Hepatocyte (in vitro differentiated cells): ENCODE measurements around the gene NFIX. TPM values are rescaled to one million over a fixed set of nuclear protein-coding genes. Genes with fewer than 3 reads are reported as not detected.

ENCODE experiments used
- DNase-seq: peaks from one replicate; pipeline ENCODE4 v3.0.0-alpha.2; 2016; ENCODE audit warnings: low spot score
- H2AFZ ChIP-seq: fragments of 200-600 bp; sonication (generic); 2 replicates; pipeline ENCODE4 v1.6.0; 2016; ENCODE audit warnings: antibody characterized with exemption, mild to moderate bottlenecking
- H3K27ac ChIP-seq: fragments of 200-600 bp; sonication (generic); 2 replicates; pipeline ENCODE4 v1.5.1; 2016; ENCODE audit warnings: mild to moderate bottlenecking
- H3K27me3 ChIP-seq: fragments of 200-600 bp; sonication (generic); 2 replicates; pipeline ENCODE4 v1.6.1; 2016
- H3K36me3 ChIP-seq: fragments of 200-600 bp; sonication (generic); replicated peaks from 2 replicates; pipeline ENCODE4 v1.5.1; 2016; ENCODE audit warnings: low read depth; ENCODE audit not compliant: insufficient read depth
- H3K4me1 ChIP-seq: fragments of 200-600 bp; sonication (generic); 2 replicates; pipeline ENCODE4 v1.5.1; 2016; ENCODE audit warnings: mild to moderate bottlenecking, moderate library complexity; ENCODE audit not compliant: insufficient read depth
- H3K4me2 ChIP-seq: fragments of 200-600 bp; sonication (generic); 2 replicates; pipeline ENCODE4 v1.6.0; 2016
- H3K4me3 ChIP-seq: fragments of 200-600 bp; sonication (generic); 2 replicates; pipeline ENCODE4 v1.5.1; 2016; ENCODE audit warnings: mild to moderate bottlenecking
- H3K79me2 ChIP-seq: fragments of 200-600 bp; sonication (generic); 2 replicates; pipeline ENCODE4 v1.6.0; 2017; ENCODE audit warnings: mild to moderate bottlenecking
- H3K9me2 ChIP-seq: fragments of 200-600 bp; sonication (generic); replicated peaks from 2 replicates; pipeline ENCODE4 v1.6.0; 2017; ENCODE audit warnings: mild to moderate bottlenecking; ENCODE audit not compliant: insufficient read depth
- H3K9me3 ChIP-seq: fragments of 200-600 bp; sonication (generic); 2 replicates; pipeline ENCODE4 v1.5.1; 2016; ENCODE audit warnings: low read depth, mild to moderate bottlenecking
- H4K20me1 ChIP-seq: fragments of 200-600 bp; sonication (generic); 2 replicates; pipeline ENCODE4 v1.6.0; 2016; ENCODE audit warnings: mild to moderate bottlenecking; ENCODE audit not compliant: insufficient read depth, poor library complexity, severe bottlenecking
- EZH2 ChIP-seq: fragments of 200-600 bp; sonication (generic); IDR thresholded peaks from 2 replicates; pipeline ENCODE4 v1.6.1; 2016; ENCODE audit warnings: antibody characterized with exemption, mild to moderate bottlenecking, borderline replicate concordance
- EZH2phosphoT487 ChIP-seq: fragments of 200-600 bp; sonication (generic); IDR thresholded peaks from one replicate; pipeline ENCODE4 v1.6.1; 2018; ENCODE audit warnings: antibody characterized with exemption, mild to moderate bottlenecking, low read depth, moderate library complexity; ENCODE audit not compliant: unreplicated experiment, severe bottlenecking
- WGBS: methylation state at CpG from one replicate; pipeline ENCODE4 v1.1.6; 2016; ENCODE audit warnings: low lambda C conversion rate; ENCODE audit errors: missing lambda C conversion rate; 5-methylcytosine and 5-hydroxymethylcytosine counted together
- polyA plus RNA-seq: library from polyadenylated mRNA; unstranded; fragments of >200 nt; fragmentation: Nextera tagmentation; extraction: Ambion mirVana; gene quantifications from 2 replicates; pipeline ENCODE4 v1.2.1, GENCODE V29; 2016
- total RNA-seq: library from RNA; depleted of rRNA; stranded (reverse); fragments of >200 nt; gene quantifications from 2 replicates; pipeline ENCODE4 v1.2.3, GENCODE V29; 2014
- TF ChIP-seq, protein P1 (sequence below): fragments of 200-600 bp; sonication (generic); IDR thresholded peaks from 2 replicates; pipeline ENCODE4 v1.5.1; 2016; ENCODE audit warnings: antibody characterized with exemption, mild to moderate bottlenecking; ENCODE audit not compliant: poor library complexity

NFIX gene
- total and polyA plus RNA-seq, 2 experiments from 2014 or later, result 10.2 to 12.8 TPM

DNA sequence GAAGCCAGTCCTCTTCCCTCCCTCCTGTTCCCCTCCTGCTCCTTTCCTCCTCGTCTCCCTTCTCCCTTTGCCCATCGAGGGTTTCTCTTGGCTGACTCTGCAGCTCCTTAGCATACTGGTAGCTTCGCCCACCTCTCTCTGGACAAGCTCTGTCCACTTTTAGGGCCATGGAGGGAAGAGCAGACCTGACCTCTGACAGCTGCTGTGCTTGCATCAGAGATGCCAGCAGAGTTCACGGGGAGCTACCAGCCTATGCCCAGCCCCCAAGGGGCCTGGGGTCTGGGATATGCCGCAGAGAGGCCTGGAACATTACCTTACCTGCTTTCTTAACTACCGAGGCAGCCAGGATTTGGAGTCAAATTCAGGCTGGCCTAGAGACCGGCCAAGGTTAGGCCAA is 87.7 kb downstream of the NFIX start:
- Histone ChIP-seq H3K4me1 (peaks cover 34% of the 10 kb centered on the region), H2AFZ (no peak overlapping the region), H4K20me1 (no peaks in the 10 kb centered on the region), H3K9me3 (no peaks in the 10 kb centered on the region), H3K4me3 (no peak overlapping the region), H3K27me3 (peaks cover 3% of the 10 kb centered on the region), H3K79me2 (no peaks in the 10 kb centered on the region), H3K36me3 (no peaks in the 10 kb centered on the region), H3K27ac (no peak overlapping the region), H3K9me2 (no peaks in the 10 kb centered on the region), H3K4me2 (no peak overlapping the region)
- WGBS, result 68% methylated on average over 7 of the region's 7 CpGs
- no peak for DNase-seq
- no peak for TF ChIP-seq EZH2
- TF ChIP-seq, protein P1, sequence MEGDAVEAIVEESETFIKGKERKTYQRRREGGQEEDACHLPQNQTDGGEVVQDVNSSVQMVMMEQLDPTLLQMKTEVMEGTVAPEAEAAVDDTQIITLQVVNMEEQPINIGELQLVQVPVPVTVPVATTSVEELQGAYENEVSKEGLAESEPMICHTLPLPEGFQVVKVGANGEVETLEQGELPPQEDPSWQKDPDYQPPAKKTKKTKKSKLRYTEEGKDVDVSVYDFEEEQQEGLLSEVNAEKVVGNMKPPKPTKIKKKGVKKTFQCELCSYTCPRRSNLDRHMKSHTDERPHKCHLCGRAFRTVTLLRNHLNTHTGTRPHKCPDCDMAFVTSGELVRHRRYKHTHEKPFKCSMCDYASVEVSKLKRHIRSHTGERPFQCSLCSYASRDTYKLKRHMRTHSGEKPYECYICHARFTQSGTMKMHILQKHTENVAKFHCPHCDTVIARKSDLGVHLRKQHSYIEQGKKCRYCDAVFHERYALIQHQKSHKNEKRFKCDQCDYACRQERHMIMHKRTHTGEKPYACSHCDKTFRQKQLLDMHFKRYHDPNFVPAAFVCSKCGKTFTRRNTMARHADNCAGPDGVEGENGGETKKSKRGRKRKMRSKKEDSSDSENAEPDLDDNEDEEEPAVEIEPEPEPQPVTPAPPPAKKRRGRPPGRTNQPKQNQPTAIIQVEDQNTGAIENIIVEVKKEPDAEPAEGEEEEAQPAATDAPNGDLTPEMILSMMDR, result no peak
- no peak for TF ChIP-seq EZH2phosphoT487

DNA sequence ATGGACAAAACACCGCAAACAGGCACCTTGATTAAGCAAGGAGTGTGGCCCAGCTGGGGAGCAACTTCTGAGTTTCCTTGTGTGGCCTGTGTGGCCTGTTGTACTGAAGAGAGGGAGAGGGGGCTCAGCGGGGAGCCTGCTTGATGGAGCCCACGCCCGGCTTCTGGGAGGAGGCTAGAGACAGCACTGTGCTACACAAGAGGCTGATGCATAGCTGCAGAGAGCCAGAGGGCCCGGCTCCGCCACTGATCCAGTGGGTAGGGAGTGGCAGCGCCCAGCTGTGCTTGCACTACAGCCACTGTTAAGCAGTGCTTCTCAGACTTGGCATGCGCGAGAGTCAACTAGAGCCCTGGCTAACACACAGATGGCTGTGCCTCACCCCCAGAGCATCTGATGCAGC is 88.4 kb downstream of the NFIX start:
- no peak overlapping the region for H3K27ac ChIP-seq
- no peaks in the 10 kb centered on the region for H3K36me3 ChIP-seq
- H2AFZ ChIP-seq, result no peak overlapping the region
- no peaks in the 10 kb centered on the region for H3K9me2 ChIP-seq
- H3K4me3 ChIP-seq, result no peak overlapping the region
- H3K4me1 ChIP-seq, result peaks cover 28% of the 10 kb centered on the region
- no peaks in the 10 kb centered on the region for H4K20me1 ChIP-seq
- no peak overlapping the region for H3K4me2 ChIP-seq
- H3K79me2 ChIP-seq, result no peaks in the 10 kb centered on the region
- no peaks in the 10 kb centered on the region for H3K9me3 ChIP-seq
- WGBS, result 96% methylated on average over 9 of the region's 9 CpGs
- peaks cover 3% of the 10 kb centered on the region for H3K27me3 ChIP-seq
- DNase-seq, result no peak
- TF ChIP-seq EZH2 (no peak), EZH2phosphoT487 (no peak)
- TF ChIP-seq, protein P1, result no peak

DNA sequence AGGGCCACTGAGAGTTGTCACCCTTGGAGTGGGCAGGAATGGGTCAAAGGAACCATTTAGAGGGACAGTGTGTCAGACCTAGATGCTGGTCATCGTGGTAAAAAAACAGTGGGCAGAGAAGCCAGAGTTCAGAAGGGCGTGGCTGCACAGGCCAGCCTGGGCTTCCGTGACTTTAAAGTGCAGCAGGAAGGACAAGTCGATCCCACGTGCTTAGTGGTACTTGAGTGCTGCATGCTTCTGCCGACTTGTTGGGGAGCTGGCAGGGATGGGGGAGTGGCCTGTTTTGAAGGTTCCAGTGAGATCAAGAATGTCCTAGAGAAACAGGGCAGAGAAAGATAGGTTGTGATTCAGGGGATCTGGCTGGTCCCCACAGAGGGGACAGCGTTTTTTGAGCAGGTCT is 90.4 kb downstream of the NFIX start:
- DNase-seq, result no peak
- Histone ChIP-seq H3K4me1 (peaks cover 14% of the 10 kb centered on the region), H4K20me1 (no peaks in the 10 kb centered on the region), H3K9me2 (no peaks in the 10 kb centered on the region), H3K27me3 (peaks cover 3% of the 10 kb centered on the region), H3K9me3 (no peaks in the 10 kb centered on the region), H3K36me3 (no peaks in the 10 kb centered on the region), H2AFZ (no peak overlapping the region), H3K79me2 (no peaks in the 10 kb centered on the region), H3K27ac (no peak overlapping the region), H3K4me2 (no peak overlapping the region), H3K4me3 (no peak overlapping the region)
- 57% methylated on average over 7 of the region's 7 CpGs for WGBS
- no peak for TF ChIP-seq EZH2
- TF ChIP-seq, protein P1, result no peak
- no peak for TF ChIP-seq EZH2phosphoT487

DNA sequence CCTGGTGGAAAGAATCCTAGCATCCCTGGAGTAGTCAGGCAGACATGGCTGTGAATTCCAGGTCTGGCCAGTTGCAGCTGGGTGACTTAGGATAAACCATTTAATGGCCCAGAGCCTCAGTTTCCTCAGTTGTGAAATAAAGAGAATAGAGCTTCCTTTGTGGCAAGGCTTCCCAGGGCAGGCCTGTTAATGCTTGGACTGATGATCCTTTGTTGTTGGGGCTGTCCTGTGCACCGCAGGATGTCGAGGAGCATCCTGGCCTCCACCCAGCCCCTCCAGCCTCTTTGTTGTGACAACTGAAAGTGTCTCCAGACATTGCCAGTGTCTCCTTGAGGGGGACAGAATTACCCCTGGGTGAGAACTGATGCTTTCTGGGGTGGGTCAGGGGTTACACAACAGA is 91.1 kb downstream of the NFIX start:
- TF ChIP-seq EZH2 (no peak), EZH2phosphoT487 (no peak)
- TF ChIP-seq, protein P1, result no peak
- Histone ChIP-seq H3K27ac (no peak overlapping the region), H3K9me3 (no peaks in the 10 kb centered on the region), H3K27me3 (peaks cover 3% of the 10 kb centered on the region), H4K20me1 (no peaks in the 10 kb centered on the region), H2AFZ (no peak overlapping the region), H3K4me3 (no peak overlapping the region), H3K4me1 (peaks cover 19% of the 10 kb centered on the region), H3K4me2 (no peak overlapping the region), H3K9me2 (no peaks in the 10 kb centered on the region), H3K36me3 (no peaks in the 10 kb centered on the region), H3K79me2 (no peaks in the 10 kb centered on the region)
- 88% methylated on average over 2 of the region's 2 CpGs for WGBS
- DNase-seq, result no peak
